HL-60/S4 treated with retinoic acid at 250 ng/mL for 4 days and 3 days (cell line): Measurements from ENCODE around the gene MRPS12.

Experiments used
- in situ Hi-C: fragments of 300-500 bp; cut with MboI; formaldehyde crosslinking; loops from 2 replicates; pipeline ENCODE4 v1.7.0; 2022; ENCODE audit warnings: low sequenced_read_pairs

The MRPS12 gene

GRCh38 chr19:38908911-38909310, 21.8 kb upstream of the MRPS12 start:
- in situ Hi-C loops, result loop anchor here (25.0 kb wide), 1 partner anchor 497 kb away; the partner anchor contains the start of gene FAM98C

- in situ Hi-C loops, result loop anchor here (25.0 kb wide), 1 partner anchor 498 kb away; the partner anchor contains the start of gene FAM98C
Observed at GRCh38 chr19:38910488-38910887, 20.3 kb upstream of the MRPS12 start.

GRCh38 chr19:38911388-38912001, 19.2 kb upstream of the MRPS12 start:
- in situ Hi-C loops, result loop anchor here (25.0 kb wide), 1 partner anchor 499 kb away; the partner anchor contains the start of gene FAM98C

GRCh38 chr19:38912600-38913514, 17.9 kb upstream of the MRPS12 start:
- in situ Hi-C loops, result loop anchor here (25.0 kb wide), 1 partner anchor 501 kb away; the partner anchor contains the start of gene FAM98C

GRCh38 chr19:38913958-38914357, 16.8 kb upstream of the MRPS12 start:
- in situ Hi-C loops, result loop anchor here (25.0 kb wide), 1 partner anchor 502 kb away; the partner anchor contains the start of gene FAM98C

- in situ Hi-C loops, result loop anchor here (25.0 kb wide), 1 partner anchor 503 kb away; the partner anchor contains the start of gene FAM98C
Observed at GRCh38 chr19:38915329-38916321, 15.1 kb upstream of the MRPS12 start.

- in situ Hi-C loops, result loop anchor here (25.0 kb wide), 1 partner anchor 505 kb away; the partner anchor contains the start of gene FAM98C
Observed at GRCh38 chr19:38917516-38917915, 13.2 kb upstream of the MRPS12 start.

GRCh38 chr19:38917921-38918491, 12.7 kb upstream of the MRPS12 start:
- in situ Hi-C loops, result loop anchor here (25.0 kb wide), 1 partner anchor 506 kb away; the partner anchor contains the start of gene FAM98C

- in situ Hi-C loops, result loop anchor here (25.0 kb wide), 1 partner anchor 506 kb away; the partner anchor contains the start of gene FAM98C
Observed at GRCh38 chr19:38918526-38918925, 12.2 kb upstream of the MRPS12 start.

- in situ Hi-C loops, result loop anchor here (25.0 kb wide), 1 partner anchor 508 kb away; the partner anchor contains the start of gene FAM98C
Observed at GRCh38 chr19:38919837-38920601, 10.7 kb upstream of the MRPS12 start.

- in situ Hi-C loops, result loop anchor here (25.0 kb wide), 1 partner anchor 509 kb away; the partner anchor contains the start of gene FAM98C
Observed at GRCh38 chr19:38920602-38921419, 9.9 kb upstream of the MRPS12 start.

- in situ Hi-C loops, result loop anchor here (25.0 kb wide), 1 partner anchor 509 kb away; the partner anchor contains the start of gene FAM98C
Observed at GRCh38 chr19:38921420-38922274, 9.1 kb upstream of the MRPS12 start.

- in situ Hi-C loops, result loop anchor here (25.0 kb wide), 1 partner anchor 510 kb away; the partner anchor contains the start of gene FAM98C
Observed at GRCh38 chr19:38922482-38922881, 8.3 kb upstream of the MRPS12 start.

GRCh38 chr19:38924388-38924787, 6.4 kb upstream of the MRPS12 start:
- in situ Hi-C loops, result loop anchor here (25.0 kb wide), 1 partner anchor 512 kb away; the partner anchor contains the start of gene FAM98C

GRCh38 chr19:38928391-38929001, 2.2 kb upstream of the MRPS12 start:
- in situ Hi-C loops, result no loop called here
